ENCODE results near the gene APOBEC3H.

- TF ChIP-seq CTCF (conservative IDR thresholded peaks at IDR 0.05; ENCODE audit: low read depth, low read length) (no peak), EZH2 (IDR thresholded peaks at IDR 0.05; ENCODE audit: borderline replicate concordance, low read depth, low read length, poor library complexity, severe bottlenecking) (no peak)
Measured at GRCh38 chr22:39092111-39092862, 4.8 kb upstream of the APOBEC3H start.
